HepG2 (cell line): ENCODE results near the gene PAFAH1B2. TPM values are rescaled to one million over a fixed set of nuclear protein-coding genes. Genes with fewer than 3 reads are reported as not detected.

Experiments
- ARHGAP35 ChIP-seq: sonication (generic); formaldehyde crosslinking; IDR thresholded peaks from 2 replicates; pipeline ENCODE4 v1.9.0; 2022; ENCODE audit warnings: mild to moderate bottlenecking, inconsistent platforms, moderate library complexity, missing genetic modification reagents, borderline replicate concordance
- ASH2L ChIP-seq: fragments of 300-600, 200-600 bp; sonication (generic); IDR thresholded peaks from 2 replicates; pipeline ENCODE4 v1.7.0; 2017; ENCODE audit warnings: low read depth, mild to moderate bottlenecking, moderate library complexity, mixed read lengths, low read length; ENCODE audit not compliant: insufficient read length
- CENPX ChIP-seq: sonication (generic); formaldehyde crosslinking; IDR thresholded peaks from 2 replicates; pipeline ENCODE4 v1.9.0; 2021; ENCODE audit warnings: mild to moderate bottlenecking, missing genetic modification reagents, moderate library complexity
- FOXA1 ChIP-seq, 2 experiments: fragments of 450-650 bp in 1 of 2; sonication (generic) in 1 of 2; formaldehyde crosslinking in 1 of 2; IDR thresholded peaks; 2 replicates each; pipeline versions ENCODE4 v1.4.0 to v1.6.1; 2016 to 2020; ENCODE audit warnings: missing genetic modification reagents in 1 of 2
- HNRNPK ChIP-seq: fragments of 200-400 bp; formaldehyde crosslinking; IDR thresholded peaks from 2 replicates; pipeline ENCODE4 v1.6.1; 2018; ENCODE audit warnings: low read length, low read depth, moderate library complexity, mild to moderate bottlenecking; ENCODE audit not compliant: poor library complexity, severe bottlenecking
- HOXD1 ChIP-seq: sonication (generic); formaldehyde crosslinking; IDR thresholded peaks from 2 replicates; pipeline ENCODE4 v1.5.0; 2020; ENCODE audit warnings: missing genetic modification reagents
- IKZF4 ChIP-seq: sonication (generic); formaldehyde crosslinking; IDR thresholded peaks from 2 replicates; pipeline ENCODE4 v1.5.1; 2020; ENCODE audit warnings: borderline replicate concordance, mild to moderate bottlenecking, low read depth, missing genetic modification reagents; ENCODE audit errors: not compliant biosample characterization
- MEIS1 ChIP-seq: sonication (generic); formaldehyde crosslinking; IDR thresholded peaks from 2 replicates; pipeline ENCODE4 v1.9.0; 2021; ENCODE audit warnings: mild to moderate bottlenecking, missing genetic modification reagents, moderate library complexity, borderline replicate concordance
- NFE2L2 ChIP-seq: fragments of 150-350 bp; IDR thresholded peaks from 2 replicates; pipeline ENCODE4 v1.6.1; 2014; ENCODE audit warnings: low read length
- RARG ChIP-seq: sonication (generic); formaldehyde crosslinking; IDR thresholded peaks from 2 replicates; pipeline ENCODE4 v1.4.0; 2020; ENCODE audit warnings: low read depth, mild to moderate bottlenecking, missing genetic modification reagents
- RBFOX2 ChIP-seq: fragments of 200-400 bp; formaldehyde crosslinking; IDR thresholded peaks from 2 replicates; pipeline ENCODE4 v1.6.1; 2017; ENCODE audit warnings: low read depth, mild to moderate bottlenecking, low read length
- RFX1 ChIP-seq: fragments of 450-650 bp; IDR thresholded peaks from 2 replicates; pipeline ENCODE4 v1.6.1; 2017
- STAG1 ChIP-seq: sonication (generic); formaldehyde crosslinking; IDR thresholded peaks from 2 replicates; pipeline ENCODE4 v1.4.0; 2020; ENCODE audit warnings: missing genetic modification reagents
- ZIK1 ChIP-seq: sonication (generic); formaldehyde crosslinking; IDR thresholded peaks from 2 replicates; pipeline ENCODE4 v1.5.0; 2020; ENCODE audit warnings: mild to moderate bottlenecking, low read depth, missing genetic modification reagents, borderline replicate concordance
- ZNF329 ChIP-seq: sonication (generic); formaldehyde crosslinking; IDR thresholded peaks from 2 replicates; pipeline ENCODE4 v1.9.0; 2021; ENCODE audit warnings: low read depth, mild to moderate bottlenecking, missing genetic modification reagents
- ZNF354B ChIP-seq: sonication (generic); formaldehyde crosslinking; IDR thresholded peaks from 2 replicates; pipeline ENCODE4 v1.8.0; 2022; ENCODE audit warnings: mild to moderate bottlenecking, missing genetic modification reagents
- ZNF383 ChIP-seq: sonication (generic); formaldehyde crosslinking; IDR thresholded peaks from 2 replicates; pipeline ENCODE4 v1.4.0; 2020; ENCODE audit warnings: missing genetic modification reagents, mild to moderate bottlenecking, borderline replicate concordance
- ZNF572 ChIP-seq: sonication (generic); formaldehyde crosslinking; IDR thresholded peaks from 2 replicates; pipeline ENCODE4 v1.5.1; 2020; ENCODE audit warnings: mild to moderate bottlenecking, missing genetic modification reagents
- ZNF616 ChIP-seq: sonication (generic); formaldehyde crosslinking; IDR thresholded peaks from 2 replicates; pipeline ENCODE4 v1.5.0; 2020; ENCODE audit warnings: low read depth, mild to moderate bottlenecking, missing genetic modification reagents
- ZNF782 ChIP-seq: sonication (generic); formaldehyde crosslinking; IDR thresholded peaks from 2 replicates; pipeline ENCODE4 v1.4.0; 2020; ENCODE audit warnings: missing genetic modification reagents, mild to moderate bottlenecking, borderline replicate concordance
- polyA plus RNA-seq, 8 experiments: library from polyadenylated mRNA; depleted of rRNA in 3 of 8; stranded (reverse) in 7 of 8; unstranded in 1 of 8; fragments of >200 nt; fragmentation: Illumina TruSeq in 4 of 8; extraction: Trizol in 4 of 8; gene quantifications; 2 replicates each; pipeline versions ENCODE4 v1.2.1 to v1.2.3, GENCODE V29; 2011 to 2016; ENCODE audit warnings: low read depth in 4 of 8, missing spikeins in 1 of 8, mixed read lengths in 1 of 8; ENCODE audit not compliant: insufficient read depth in 1 of 8
- total RNA-seq, 5 experiments: library from RNA; depleted of rRNA; stranded (reverse); fragments of >200 nt; fragmentation: Illumina TruSeq; extraction: Trizol; gene quantifications; 2 replicates each; pipeline ENCODE4 v1.2.3, GENCODE V29; 2016; ENCODE audit warnings: low read depth in 1 of 5
- TF ChIP-seq, protein P1 (sequence below): sonication (generic); formaldehyde crosslinking; IDR thresholded peaks from 2 replicates; pipeline ENCODE4 v1.4.0; 2020; ENCODE audit warnings: missing genetic modification reagents, mild to moderate bottlenecking, borderline replicate concordance
- TF ChIP-seq, protein P2 (sequence below): IDR thresholded peaks from 2 replicates; pipeline ENCODE4 v1.6.1; 2012; ENCODE audit warnings: inconsistent platforms
- TF ChIP-seq, protein P3 (sequence below): sonication (generic); formaldehyde crosslinking; IDR thresholded peaks from 2 replicates; pipeline ENCODE4 v1.5.0; 2020; ENCODE audit warnings: mild to moderate bottlenecking, missing genetic modification reagents
- TF ChIP-seq, protein P4 (sequence below): sonication (generic); formaldehyde crosslinking; IDR thresholded peaks from 2 replicates; pipeline ENCODE4 v1.8.0; 2022; ENCODE audit warnings: mild to moderate bottlenecking, missing genetic modification reagents, borderline replicate concordance

The PAFAH1B2 gene
- total and polyA plus RNA-seq, 2 of the 13 experiments (the other 11 are each of a cell fraction or from before 2014, with no cell fraction given) = 28.8 to 104 TPM

- TF ChIP-seq ZNF572 (peak; percentile 37; the same call in 1 of the 2 replicates), STAG1 (CRISPR knock-in tag) (no peak), ZNF329 (CRISPR knock-in tag) (no peak), ZNF383 (CRISPR knock-in tag) (no peak), MEIS1 (CRISPR knock-in tag) (0 out of 2 replicates have a peak, but pooled peaks have one; percentile 3), FOXA1 (IDR thresholded peaks at IDR 0.05) (no peak), FOXA1 (CRISPR knock-in tag; IDR thresholded peaks at IDR 0.05) (no peak), CENPX (CRISPR knock-in tag) (no peak), HOXD1 (CRISPR knock-in tag) (no peak), NFE2L2 (no peak), IKZF4 (no peak), ARHGAP35 (no peak), HNRNPK (no peak), ZNF354B (CRISPR knock-in tag) (0 out of 2 replicates have a peak, but pooled peaks have one; percentile 48), RFX1 (no peak), ASH2L (no peak), ZNF616 (CRISPR knock-in tag) (no peak), RARG (no peak; the same call in 1 of the 2 replicates), RBFOX2 (no peak; the same call in 1 of the 2 replicates), ZNF782 (CRISPR knock-in tag) (no peak), ZIK1 (CRISPR knock-in tag) (no peak)
- TF ChIP-seq, protein P1, sequence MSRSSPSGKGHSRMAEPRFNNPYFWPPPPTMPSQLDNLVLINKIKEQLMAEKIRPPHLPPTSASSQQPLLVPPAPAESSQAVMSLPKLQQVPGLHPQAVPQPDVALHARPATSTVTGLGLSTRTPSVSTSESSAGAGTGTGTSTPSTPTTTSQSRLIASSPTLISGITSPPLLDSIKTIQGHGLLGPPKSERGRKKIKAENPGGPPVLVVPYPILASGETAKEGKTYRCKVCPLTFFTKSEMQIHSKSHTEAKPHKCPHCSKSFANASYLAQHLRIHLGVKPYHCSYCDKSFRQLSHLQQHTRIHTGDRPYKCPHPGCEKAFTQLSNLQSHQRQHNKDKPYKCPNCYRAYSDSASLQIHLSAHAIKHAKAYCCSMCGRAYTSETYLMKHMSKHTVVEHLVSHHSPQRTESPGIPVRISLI (CRISPR knock-in tag) = no peak
- TF ChIP-seq, protein P2, sequence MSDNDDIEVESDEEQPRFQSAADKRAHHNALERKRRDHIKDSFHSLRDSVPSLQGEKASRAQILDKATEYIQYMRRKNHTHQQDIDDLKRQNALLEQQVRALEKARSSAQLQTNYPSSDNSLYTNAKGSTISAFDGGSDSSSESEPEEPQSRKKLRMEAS = no peak
- TF ChIP-seq, protein P3, sequence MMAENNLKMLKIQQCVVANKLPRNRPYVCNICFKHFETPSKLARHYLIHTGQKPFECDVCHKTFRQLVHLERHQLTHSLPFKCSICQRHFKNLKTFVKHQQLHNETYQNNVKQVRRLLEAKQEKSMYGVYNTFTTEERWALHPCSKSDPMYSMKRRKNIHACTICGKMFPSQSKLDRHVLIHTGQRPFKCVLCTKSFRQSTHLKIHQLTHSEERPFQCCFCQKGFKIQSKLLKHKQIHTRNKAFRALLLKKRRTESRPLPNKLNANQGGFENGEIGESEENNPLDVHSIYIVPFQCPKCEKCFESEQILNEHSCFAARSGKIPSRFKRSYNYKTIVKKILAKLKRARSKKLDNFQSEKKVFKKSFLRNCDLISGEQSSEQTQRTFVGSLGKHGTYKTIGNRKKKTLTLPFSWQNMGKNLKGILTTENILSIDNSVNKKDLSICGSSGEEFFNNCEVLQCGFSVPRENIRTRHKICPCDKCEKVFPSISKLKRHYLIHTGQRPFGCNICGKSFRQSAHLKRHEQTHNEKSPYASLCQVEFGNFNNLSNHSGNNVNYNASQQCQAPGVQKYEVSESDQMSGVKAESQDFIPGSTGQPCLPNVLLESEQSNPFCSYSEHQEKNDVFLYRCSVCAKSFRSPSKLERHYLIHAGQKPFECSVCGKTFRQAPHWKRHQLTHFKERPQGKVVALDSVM = no peak
- TF ChIP-seq, protein P4, sequence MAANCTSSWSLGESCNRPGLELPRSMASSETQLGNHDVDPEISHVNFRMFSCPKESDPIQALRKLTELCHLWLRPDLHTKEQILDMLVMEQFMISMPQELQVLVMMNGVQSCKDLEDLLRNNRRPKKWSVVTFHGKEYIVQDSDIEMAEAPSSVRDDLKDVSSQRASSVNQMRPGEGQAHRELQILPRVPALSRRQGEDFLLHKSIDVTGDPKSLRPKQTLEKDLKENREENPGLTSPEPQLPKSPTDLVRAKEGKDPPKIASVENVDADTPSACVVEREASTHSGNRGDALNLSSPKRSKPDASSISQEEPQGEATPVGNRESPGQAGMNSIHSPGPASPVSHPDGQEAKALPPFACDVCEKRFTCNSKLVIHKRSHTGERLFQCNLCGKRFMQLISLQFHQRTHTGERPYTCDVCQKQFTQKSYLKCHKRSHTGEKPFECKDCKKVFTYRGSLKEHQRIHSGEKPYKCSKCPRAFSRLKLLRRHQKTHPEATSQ (CRISPR knock-in tag) = no peak
Measured at GRCh38 chr11:117144477-117145392, 648 bp downstream of the PAFAH1B2 start (continued).
